Activated CD8-positive, alpha-beta memory T cell treated with anti-CD3 and anti-CD28 coated beads for 4 hours (primary cell): ENCODE results near the gene PRXL2A.
A peak's percentile ranks its signal among the peaks of the same experiment; 100 is the strongest.

ENCODE experiments used
- DNase-seq, 2 donors: peaks; one replicate each; pipeline ENCODE4 v3.0.0-alpha.2; 2020; ENCODE audit warnings: low read depth in 2 of 2

PRXL2A gene

GRCh38 chr10:80444646-80445319 is 36.4 kb downstream of the PRXL2A start:
- peak in 1 of 2 donors; percentile 47 for DNase-seq

- DNase-seq: no peak
These were observed 39.3 kb downstream of the PRXL2A start for GRCh38 chr10:80447436-80448190.

GRCh38 chr10:80448209-80448942 is 40.0 kb downstream of the PRXL2A start:
- no peak for DNase-seq

- DNase-seq: no peak
These were observed 41.2 kb downstream of the PRXL2A start for GRCh38 chr10:80449520-80449919.

- DNase-seq: no peak
These were observed 42.8 kb downstream of the PRXL2A start for GRCh38 chr10:80451132-80451531.

GRCh38 chr10:80452069-80452468 is 43.7 kb downstream of the PRXL2A start:
- DNase-seq: no peak

GRCh38 chr10:80452640-80453039 is 44.3 kb downstream of the PRXL2A start:
- no peak for DNase-seq

- DNase-seq: no peak
These were observed 44.9 kb downstream of the PRXL2A start for GRCh38 chr10:80453056-80453841.

- DNase-seq: peak in 1 of 2 donors; percentile 49
These were observed 45.6 kb downstream of the PRXL2A start, which contains the start of gene TSPAN14 for GRCh38 chr10:80453842-80454512. Gene TSPAN14, plus strand, starts transcription at chr10:80454310. Its CDS starts 34,924 bp downstream, at chr10:80489234.

- no peak for DNase-seq
These were observed 46.4 kb downstream of the PRXL2A start for GRCh38 chr10:80454513-80455460.

GRCh38 chr10:80455461-80456349 is 47.4 kb downstream of the PRXL2A start:
- no peak for DNase-seq

- DNase-seq: no peak
These were observed 49.4 kb downstream of the PRXL2A start for GRCh38 chr10:80457554-80458262.

- DNase-seq: no peak
These were observed 49.9 kb downstream of the PRXL2A start for GRCh38 chr10:80458263-80458625.

- no peak for DNase-seq
These were observed 50.3 kb downstream of the PRXL2A start for GRCh38 chr10:80458638-80459037.

GRCh38 chr10:80459047-80459865 is 50.9 kb downstream of the PRXL2A start:
- DNase-seq: no peak

GRCh38 chr10:80460399-80461207 is 52.3 kb downstream of the PRXL2A start:
- DNase-seq: no peak
